CD4-positive, alpha-beta T cell treated with Interleukin-1 beta for 1 hour (primary cell): ENCODE results near the gene JPT2.

Experiments used
- DNase-seq, 2 donors: peaks; one replicate each; pipeline ENCODE4 v3.0.0-alpha.2; 2020 to 2022

Gene JPT2

GRCh38 chr16:1677339-1677738, 740 bp upstream of the JPT2 start:
- peak in 1 of 2 donors; percentile 9 for DNase-seq

- DNase-seq: peak; percentile 30 to 49
Observed at GRCh38 chr16:1678500-1679098, 520 bp downstream of the JPT2 start.

GRCh38 chr16:1680361-1680760, 2.3 kb downstream of the JPT2 start:
- DNase-seq: no peak

- no peak for DNase-seq
Observed at GRCh38 chr16:1681032-1681431, 3.0 kb downstream of the JPT2 start.

- DNase-seq: no peak
Observed at GRCh38 chr16:1687427-1688316, 9.6 kb downstream of the JPT2 start.

- no peak for DNase-seq
Observed at GRCh38 chr16:1688807-1689560, 10.9 kb downstream of the JPT2 start.

- no peak for DNase-seq
Observed at GRCh38 chr16:1689853-1690252, 11.8 kb downstream of the JPT2 start.

GRCh38 chr16:1690810-1691209, 12.7 kb downstream of the JPT2 start:
- DNase-seq: no peak

- no peak for DNase-seq
Observed at GRCh38 chr16:1691276-1691675, 13.2 kb downstream of the JPT2 start.

GRCh38 chr16:1691956-1692355, 13.9 kb downstream of the JPT2 start:
- no peak for DNase-seq

GRCh38 chr16:1696863-1697262, 18.8 kb downstream of the JPT2 start:
- no peak for DNase-seq

GRCh38 chr16:1698680-1699079, 20.6 kb downstream of the JPT2 start:
- no peak for DNase-seq

- DNase-seq: no peak
Observed at GRCh38 chr16:1700246-1700645, 22.2 kb downstream of the JPT2 start.

- no peak for DNase-seq
Observed at GRCh38 chr16:1701216-1701878, 23.3 kb downstream of the JPT2 start.

- peak; percentile 44 for DNase-seq
Observed at GRCh38 chr16:1705324-1705687, 27.2 kb downstream of the JPT2 start.

- DNase-seq: peak; percentile 92 to 96
Observed at GRCh38 chr16:1705688-1706385, 27.8 kb downstream of the JPT2 start, which contains the start of gene MAPK8IP3. Gene MAPK8IP3, plus strand, starts transcription at chr16:1706195. Its CDS starts 145 bp downstream, at chr16:1706340.

- DNase-seq: peak; percentile 34 to 37
Observed at GRCh38 chr16:1706386-1707192, 28.5 kb downstream of the JPT2 start.

- no peak for DNase-seq
Observed at GRCh38 chr16:1707193-1707790, 29.2 kb downstream of the JPT2 start.

GRCh38 chr16:1708083-1708767, 30.1 kb downstream of the JPT2 start:
- DNase-seq: no peak

GRCh38 chr16:1708768-1709180, 30.7 kb downstream of the JPT2 start:
- no peak for DNase-seq
